A549 (cell line): ENCODE measurements around the gene DEAF1.

ENCODE experiments used
- CHD4 ChIP-seq: fragments of 200-600 bp; sonication (generic); IDR thresholded peaks from 2 replicates; pipeline ENCODE4 v1.6.1; 2016; ENCODE audit warnings: antibody characterized with exemption, mild to moderate bottlenecking, borderline replicate concordance
- CTCF ChIP-seq: fragments of >200 bp; sonication (Bioruptor Twin); formaldehyde crosslinking; IDR thresholded peaks from 3 replicates; pipeline ENCODE4 v1.5.1; 2016
- EP300 ChIP-seq, 2 experiments: fragments of >200 bp; sonication (Bioruptor Twin); formaldehyde crosslinking; IDR thresholded peaks; 2 replicates in 1 of 2; 3 replicates in 1 of 2; pipeline ENCODE4 v1.6.1; 2016 to 2017
- RARB ChIP-seq: fragments of 250-450 bp; sonication (Bioruptor Pico); IDR thresholded peaks from 2 replicates; pipeline ENCODE4 v1.8.0; 2021; ENCODE audit warnings: mild to moderate bottlenecking, moderate library complexity

GRCh38 chr11:725624-726202 is 30.7 kb upstream of the DEAF1 start:
- TF ChIP-seq CHD4 (no peak), RARB (CRISPR knock-in tag) (no peak), EP300 (IDR thresholded peaks at IDR 0.05) (no peak), CTCF (no peak)
